ENCODE results near the gene TMEM245.

GRCh38 chr9:109101810-109102209 is 17.9 kb downstream of the TMEM245 start:
- TF ChIP-seq MAX (IDR thresholded peaks at IDR 0.05) (no peak), ESRRA (IDR thresholded peaks at IDR 0.05; ENCODE audit: borderline replicate concordance, low read length) (no peak), MAZ (IDR thresholded peaks at IDR 0.05; ENCODE audit: borderline replicate concordance, low read depth, low read length) (no peak), POLR2A (IDR thresholded peaks at IDR 0.05; ENCODE audit: low read length) (no peak), PHF8 (IDR thresholded peaks at IDR 0.05; ENCODE audit: borderline replicate concordance, low read depth) (no peak)
- TF ChIP-seq, protein P1, sequence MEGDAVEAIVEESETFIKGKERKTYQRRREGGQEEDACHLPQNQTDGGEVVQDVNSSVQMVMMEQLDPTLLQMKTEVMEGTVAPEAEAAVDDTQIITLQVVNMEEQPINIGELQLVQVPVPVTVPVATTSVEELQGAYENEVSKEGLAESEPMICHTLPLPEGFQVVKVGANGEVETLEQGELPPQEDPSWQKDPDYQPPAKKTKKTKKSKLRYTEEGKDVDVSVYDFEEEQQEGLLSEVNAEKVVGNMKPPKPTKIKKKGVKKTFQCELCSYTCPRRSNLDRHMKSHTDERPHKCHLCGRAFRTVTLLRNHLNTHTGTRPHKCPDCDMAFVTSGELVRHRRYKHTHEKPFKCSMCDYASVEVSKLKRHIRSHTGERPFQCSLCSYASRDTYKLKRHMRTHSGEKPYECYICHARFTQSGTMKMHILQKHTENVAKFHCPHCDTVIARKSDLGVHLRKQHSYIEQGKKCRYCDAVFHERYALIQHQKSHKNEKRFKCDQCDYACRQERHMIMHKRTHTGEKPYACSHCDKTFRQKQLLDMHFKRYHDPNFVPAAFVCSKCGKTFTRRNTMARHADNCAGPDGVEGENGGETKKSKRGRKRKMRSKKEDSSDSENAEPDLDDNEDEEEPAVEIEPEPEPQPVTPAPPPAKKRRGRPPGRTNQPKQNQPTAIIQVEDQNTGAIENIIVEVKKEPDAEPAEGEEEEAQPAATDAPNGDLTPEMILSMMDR (IDR thresholded peaks at IDR 0.05) = no peak
